HepG2 (cell line): ENCODE results near the gene TKTL1. TPM values are rescaled to one million over a fixed set of nuclear protein-coding genes. Genes with fewer than 3 reads are reported as not detected.
A peak's percentile ranks its signal among the peaks of the same experiment; 100 is the strongest.

Experiments used
- ATAD3A ChIP-seq: sonication (generic); formaldehyde crosslinking; IDR thresholded peaks from 2 replicates; pipeline ENCODE4 v1.4.0; 2020; ENCODE audit warnings: missing genetic modification reagents
- EP300 ChIP-seq, 3 experiments: sonication (generic) in 1 of 3; formaldehyde crosslinking in 1 of 3; IDR thresholded peaks; 2 replicates each; pipeline versions ENCODE4 v1.5.1 to v1.6.1; 2011 to 2020; ENCODE audit warnings: low read depth in 2 of 3, low read length in 2 of 3, borderline replicate concordance in 1 of 3, improper control_type of control experiment in 1 of 3, mild to moderate bottlenecking in 1 of 3, missing genetic modification reagents in 1 of 3, moderate library complexity in 1 of 3
- IKZF1 ChIP-seq: fragments of 450-650 bp; IDR thresholded peaks from 2 replicates; pipeline ENCODE4 v1.7.1; 2016
- JUND ChIP-seq: sonication (generic); formaldehyde crosslinking; IDR thresholded peaks from 2 replicates; pipeline ENCODE4 v1.8.0; 2022; ENCODE audit warnings: mild to moderate bottlenecking, missing genetic modification reagents
- KAT7 ChIP-seq: IDR thresholded peaks from 2 replicates; pipeline ENCODE4 v1.6.1; 2018; ENCODE audit warnings: borderline replicate concordance, missing compliant biosample characterization
- SCMH1 ChIP-seq: sonication (generic); formaldehyde crosslinking; IDR thresholded peaks from 2 replicates; pipeline ENCODE4 v1.9.0; 2021; ENCODE audit warnings: missing genetic modification reagents, mild to moderate bottlenecking, borderline replicate concordance
- SMARCE1 ChIP-seq: fragments of 450-650 bp; IDR thresholded peaks from 2 replicates; pipeline ENCODE4 v1.6.1; 2017; ENCODE audit warnings: borderline replicate concordance
- SNRNP70 ChIP-seq: fragments of 200-400 bp; formaldehyde crosslinking; IDR thresholded peaks from 2 replicates; pipeline ENCODE4 v1.6.1; 2017; ENCODE audit warnings: mild to moderate bottlenecking, low read depth, low read length, moderate library complexity
- SRF ChIP-seq: IDR thresholded peaks from 2 replicates; pipeline ENCODE4 v1.6.1; 2011; ENCODE audit warnings: mild to moderate bottlenecking, low read depth, low read length, moderate library complexity
- SYNCRIP ChIP-seq: fragments of 200-400 bp; formaldehyde crosslinking; IDR thresholded peaks from 2 replicates; pipeline ENCODE4 v1.6.1; 2018; ENCODE audit warnings: mild to moderate bottlenecking, low read depth, low read length; ENCODE audit not compliant: insufficient read depth
- THYN1 ChIP-seq: sonication (generic); formaldehyde crosslinking; IDR thresholded peaks from 2 replicates; pipeline ENCODE4 v1.8.1; 2023; ENCODE audit warnings: low read depth, mild to moderate bottlenecking, moderate library complexity, missing genetic modification reagents, borderline replicate concordance
- ZFP41 ChIP-seq: sonication (generic); formaldehyde crosslinking; IDR thresholded peaks from 2 replicates; pipeline ENCODE4 v1.4.0; 2020; ENCODE audit warnings: mild to moderate bottlenecking, missing genetic modification reagents, borderline replicate concordance
- ZNF234 ChIP-seq: sonication (generic); formaldehyde crosslinking; conservative IDR thresholded peaks from 2 replicates; pipeline ENCODE4 v1.5.1; 2020; ENCODE audit warnings: mild to moderate bottlenecking, missing genetic modification reagents
- ZNF329 ChIP-seq: sonication (generic); formaldehyde crosslinking; IDR thresholded peaks from 2 replicates; pipeline ENCODE4 v1.9.0; 2021; ENCODE audit warnings: low read depth, mild to moderate bottlenecking, missing genetic modification reagents
- ZNF430 ChIP-seq: sonication (generic); formaldehyde crosslinking; IDR thresholded peaks from 2 replicates; pipeline ENCODE4 v1.9.0; 2021; ENCODE audit warnings: mild to moderate bottlenecking, missing genetic modification reagents
- polyA plus RNA-seq, 8 experiments: library from polyadenylated mRNA; depleted of rRNA in 3 of 8; stranded (reverse) in 7 of 8; unstranded in 1 of 8; fragments of >200 nt; fragmentation: Illumina TruSeq in 4 of 8; extraction: Trizol in 4 of 8; gene quantifications; 2 replicates each; pipeline versions ENCODE4 v1.2.1 to v1.2.3, GENCODE V29; 2011 to 2016; ENCODE audit warnings: low read depth in 4 of 8, missing spikeins in 1 of 8, mixed read lengths in 1 of 8; ENCODE audit not compliant: insufficient read depth in 1 of 8
- total RNA-seq, 5 experiments: library from RNA; depleted of rRNA; stranded (reverse); fragments of >200 nt; fragmentation: Illumina TruSeq; extraction: Trizol; gene quantifications; 2 replicates each; pipeline ENCODE4 v1.2.3, GENCODE V29; 2016; ENCODE audit warnings: low read depth in 1 of 5
- TF ChIP-seq, protein P1 (sequence below): sonication (generic); IDR thresholded peaks from 2 replicates; pipeline ENCODE4 v1.6.1; 2016; ENCODE audit warnings: low read depth, borderline replicate concordance
- TF ChIP-seq, protein P2 (sequence below): IDR thresholded peaks from 2 replicates; pipeline ENCODE4 v1.6.1; 2018; ENCODE audit warnings: missing genetic modification reagents, mild to moderate bottlenecking, missing compliant biosample characterization
- TF ChIP-seq, protein P3 (sequence below): sonication (generic); formaldehyde crosslinking; IDR thresholded peaks from 2 replicates; pipeline ENCODE4 v1.5.0; 2020; ENCODE audit warnings: mild to moderate bottlenecking, missing genetic modification reagents, borderline replicate concordance
- TF ChIP-seq, protein P4 (sequence below): sonication (generic); formaldehyde crosslinking; IDR thresholded peaks from 2 replicates; pipeline ENCODE4 v1.4.0; 2020; ENCODE audit warnings: missing genetic modification reagents

Gene TKTL1
- total and polyA plus RNA-seq, 2 of the 13 experiments (the other 11 are each of a cell fraction or from before 2014, with no cell fraction given) = not detected

DNA sequence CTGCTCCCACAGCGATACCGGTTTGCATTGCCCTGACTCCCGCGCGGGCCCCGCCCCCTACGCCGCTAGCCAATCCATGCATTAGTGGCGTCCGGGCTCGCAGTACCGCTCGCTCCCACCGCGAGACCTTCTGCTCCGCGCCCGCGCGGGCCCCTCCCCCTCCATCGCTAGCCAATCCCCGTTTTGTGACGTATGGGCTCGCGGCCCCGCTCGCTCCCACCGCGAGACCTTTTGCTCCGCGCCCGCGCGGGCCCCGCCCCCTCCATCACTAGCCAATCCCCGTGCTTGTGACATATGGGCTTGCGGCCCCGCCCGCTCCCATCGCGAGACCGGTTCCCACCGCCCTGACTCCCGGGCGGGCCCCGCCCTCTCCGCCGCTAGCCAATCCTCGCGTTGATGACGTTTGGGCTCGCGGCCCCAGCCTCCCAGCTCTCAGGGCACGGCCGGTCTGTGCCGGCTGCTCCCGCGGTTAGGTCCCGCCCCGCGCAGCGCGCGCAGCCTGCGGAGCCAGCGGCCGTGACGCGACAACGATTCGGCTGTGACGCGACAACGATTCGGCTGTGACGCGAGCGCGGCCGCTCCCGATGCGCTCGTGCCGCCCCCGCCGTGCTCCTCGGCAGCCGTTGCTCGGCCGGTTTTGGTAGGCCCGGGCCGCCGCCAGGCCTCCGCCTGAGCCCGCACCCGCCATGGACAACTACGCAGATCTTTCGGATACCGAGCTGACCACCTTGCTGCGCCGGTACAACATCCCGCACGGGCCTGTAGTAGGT is 83.4 kb downstream of the TKTL1 start, which contains the start of gene EMD (continued):
- no peak for TF ChIP-seq SNRNP70
- no peak for TF ChIP-seq KAT7 (CRISPR knock-in tag)
- TF ChIP-seq, protein P1, sequence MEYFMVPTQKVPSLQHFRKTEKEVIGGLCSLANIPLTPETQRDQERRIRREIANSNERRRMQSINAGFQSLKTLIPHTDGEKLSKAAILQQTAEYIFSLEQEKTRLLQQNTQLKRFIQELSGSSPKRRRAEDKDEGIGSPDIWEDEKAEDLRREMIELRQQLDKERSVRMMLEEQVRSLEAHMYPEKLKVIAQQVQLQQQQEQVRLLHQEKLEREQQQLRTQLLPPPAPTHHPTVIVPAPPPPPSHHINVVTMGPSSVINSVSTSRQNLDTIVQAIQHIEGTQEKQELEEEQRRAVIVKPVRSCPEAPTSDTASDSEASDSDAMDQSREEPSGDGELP = 0 out of 2 replicates have a peak, but pooled peaks have one; percentile 18
- TF ChIP-seq SCMH1 = no peak
- no peak for TF ChIP-seq ZNF430 (CRISPR knock-in tag)
- no peak for TF ChIP-seq ATAD3A (CRISPR knock-in tag)
- TF ChIP-seq JUND (CRISPR knock-in tag) = 0 out of 2 replicates have a peak, but pooled peaks have one; percentile 35
- TF ChIP-seq, protein P2, sequence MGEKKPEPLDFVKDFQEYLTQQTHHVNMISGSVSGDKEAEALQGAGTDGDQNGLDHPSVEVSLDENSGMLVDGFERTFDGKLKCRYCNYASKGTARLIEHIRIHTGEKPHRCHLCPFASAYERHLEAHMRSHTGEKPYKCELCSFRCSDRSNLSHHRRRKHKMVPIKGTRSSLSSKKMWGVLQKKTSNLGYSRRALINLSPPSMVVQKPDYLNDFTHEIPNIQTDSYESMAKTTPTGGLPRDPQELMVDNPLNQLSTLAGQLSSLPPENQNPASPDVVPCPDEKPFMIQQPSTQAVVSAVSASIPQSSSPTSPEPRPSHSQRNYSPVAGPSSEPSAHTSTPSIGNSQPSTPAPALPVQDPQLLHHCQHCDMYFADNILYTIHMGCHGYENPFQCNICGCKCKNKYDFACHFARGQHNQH = no peak
- no peak for TF ChIP-seq THYN1 (CRISPR knock-in tag)
- no peak for TF ChIP-seq ZFP41 (CRISPR knock-in tag)
- TF ChIP-seq, protein P3, sequence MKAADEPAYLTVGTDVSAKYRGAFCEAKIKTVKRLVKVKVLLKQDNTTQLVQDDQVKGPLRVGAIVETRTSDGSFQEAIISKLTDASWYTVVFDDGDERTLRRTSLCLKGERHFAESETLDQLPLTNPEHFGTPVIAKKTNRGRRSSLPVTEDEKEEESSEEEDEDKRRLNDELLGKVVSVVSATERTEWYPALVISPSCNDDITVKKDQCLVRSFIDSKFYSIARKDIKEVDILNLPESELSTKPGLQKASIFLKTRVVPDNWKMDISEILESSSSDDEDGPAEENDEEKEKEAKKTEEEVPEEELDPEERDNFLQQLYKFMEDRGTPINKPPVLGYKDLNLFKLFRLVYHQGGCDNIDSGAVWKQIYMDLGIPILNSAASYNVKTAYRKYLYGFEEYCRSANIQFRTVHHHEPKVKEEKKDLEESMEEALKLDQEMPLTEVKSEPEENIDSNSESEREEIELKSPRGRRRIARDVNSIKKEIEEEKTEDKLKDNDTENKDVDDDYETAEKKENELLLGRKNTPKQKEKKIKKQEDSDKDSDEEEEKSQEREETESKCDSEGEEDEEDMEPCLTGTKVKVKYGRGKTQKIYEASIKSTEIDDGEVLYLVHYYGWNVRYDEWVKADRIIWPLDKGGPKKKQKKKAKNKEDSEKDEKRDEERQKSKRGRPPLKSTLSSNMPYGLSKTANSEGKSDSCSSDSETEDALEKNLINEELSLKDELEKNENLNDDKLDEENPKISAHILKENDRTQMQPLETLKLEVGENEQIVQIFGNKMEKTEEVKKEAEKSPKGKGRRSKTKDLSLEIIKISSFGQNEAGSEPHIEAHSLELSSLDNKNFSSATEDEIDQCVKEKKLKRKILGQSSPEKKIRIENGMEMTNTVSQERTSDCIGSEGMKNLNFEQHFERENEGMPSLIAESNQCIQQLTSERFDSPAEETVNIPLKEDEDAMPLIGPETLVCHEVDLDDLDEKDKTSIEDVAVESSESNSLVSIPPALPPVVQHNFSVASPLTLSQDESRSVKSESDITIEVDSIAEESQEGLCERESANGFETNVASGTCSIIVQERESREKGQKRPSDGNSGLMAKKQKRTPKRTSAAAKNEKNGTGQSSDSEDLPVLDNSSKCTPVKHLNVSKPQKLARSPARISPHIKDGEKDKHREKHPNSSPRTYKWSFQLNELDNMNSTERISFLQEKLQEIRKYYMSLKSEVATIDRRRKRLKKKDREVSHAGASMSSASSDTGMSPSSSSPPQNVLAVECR (CRISPR knock-in tag) = peak; percentile 59; the same call in 1 of the 2 replicates
- no peak for TF ChIP-seq SMARCE1
- no peak for TF ChIP-seq EP300 (IDR thresholded peaks at IDR 0.05; ENCODE audit: low read depth in 2 of 2, low read length in 2 of 2)
- TF ChIP-seq EP300 (CRISPR knock-in tag; IDR thresholded peaks at IDR 0.05; ENCODE audit: borderline replicate concordance) = no peak
- TF ChIP-seq IKZF1 = no peak
- no peak for TF ChIP-seq ZNF234 (CRISPR knock-in tag)
- TF ChIP-seq ZNF329 = 0 out of 2 replicates have a peak, but pooled peaks have one; percentile 33
- TF ChIP-seq, protein P4, sequence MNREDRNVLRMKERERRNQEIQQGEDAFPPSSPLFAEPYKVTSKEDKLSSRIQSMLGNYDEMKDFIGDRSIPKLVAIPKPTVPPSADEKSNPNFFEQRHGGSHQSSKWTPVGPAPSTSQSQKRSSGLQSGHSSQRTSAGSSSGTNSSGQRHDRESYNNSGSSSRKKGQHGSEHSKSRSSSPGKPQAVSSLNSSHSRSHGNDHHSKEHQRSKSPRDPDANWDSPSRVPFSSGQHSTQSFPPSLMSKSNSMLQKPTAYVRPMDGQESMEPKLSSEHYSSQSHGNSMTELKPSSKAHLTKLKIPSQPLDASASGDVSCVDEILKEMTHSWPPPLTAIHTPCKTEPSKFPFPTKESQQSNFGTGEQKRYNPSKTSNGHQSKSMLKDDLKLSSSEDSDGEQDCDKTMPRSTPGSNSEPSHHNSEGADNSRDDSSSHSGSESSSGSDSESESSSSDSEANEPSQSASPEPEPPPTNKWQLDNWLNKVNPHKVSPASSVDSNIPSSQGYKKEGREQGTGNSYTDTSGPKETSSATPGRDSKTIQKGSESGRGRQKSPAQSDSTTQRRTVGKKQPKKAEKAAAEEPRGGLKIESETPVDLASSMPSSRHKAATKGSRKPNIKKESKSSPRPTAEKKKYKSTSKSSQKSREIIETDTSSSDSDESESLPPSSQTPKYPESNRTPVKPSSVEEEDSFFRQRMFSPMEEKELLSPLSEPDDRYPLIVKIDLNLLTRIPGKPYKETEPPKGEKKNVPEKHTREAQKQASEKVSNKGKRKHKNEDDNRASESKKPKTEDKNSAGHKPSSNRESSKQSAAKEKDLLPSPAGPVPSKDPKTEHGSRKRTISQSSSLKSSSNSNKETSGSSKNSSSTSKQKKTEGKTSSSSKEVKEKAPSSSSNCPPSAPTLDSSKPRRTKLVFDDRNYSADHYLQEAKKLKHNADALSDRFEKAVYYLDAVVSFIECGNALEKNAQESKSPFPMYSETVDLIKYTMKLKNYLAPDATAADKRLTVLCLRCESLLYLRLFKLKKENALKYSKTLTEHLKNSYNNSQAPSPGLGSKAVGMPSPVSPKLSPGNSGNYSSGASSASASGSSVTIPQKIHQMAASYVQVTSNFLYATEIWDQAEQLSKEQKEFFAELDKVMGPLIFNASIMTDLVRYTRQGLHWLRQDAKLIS (CRISPR knock-in tag) = no peak
- TF ChIP-seq SRF = no peak
- no peak for TF ChIP-seq SYNCRIP
